Activated naive CD4-positive, alpha-beta T cell treated with anti-CD3 and anti-CD28 coated beads, Interleukin-2, amount 50 U/mL, for 16 hours (primary cell): ENCODE data around the gene BOC.

ENCODE experiments used
- DNase-seq: peaks from one replicate; pipeline ENCODE4 v3.0.0-alpha.2; 2020

Gene BOC

DNA sequence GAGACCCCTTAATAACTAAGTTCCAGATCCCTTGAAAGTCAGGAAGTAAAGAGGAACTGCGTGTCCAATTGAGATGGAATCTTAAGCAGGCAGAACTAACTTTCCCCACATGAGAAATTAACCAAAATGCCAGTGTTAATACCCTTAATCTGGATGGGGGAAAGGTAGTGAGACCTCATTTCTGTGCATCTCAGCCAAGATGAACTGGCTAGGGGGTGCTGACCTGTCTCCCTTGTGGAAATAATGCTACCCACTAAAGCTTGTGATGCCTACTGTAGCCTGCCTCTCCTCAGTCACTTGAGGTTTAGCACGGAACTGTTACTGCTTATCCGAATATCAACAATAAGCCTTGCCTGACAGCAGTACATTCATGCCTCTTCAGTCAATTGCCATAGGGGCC, 15.1 kb downstream of the BOC start:
- no peak for DNase-seq

DNA sequence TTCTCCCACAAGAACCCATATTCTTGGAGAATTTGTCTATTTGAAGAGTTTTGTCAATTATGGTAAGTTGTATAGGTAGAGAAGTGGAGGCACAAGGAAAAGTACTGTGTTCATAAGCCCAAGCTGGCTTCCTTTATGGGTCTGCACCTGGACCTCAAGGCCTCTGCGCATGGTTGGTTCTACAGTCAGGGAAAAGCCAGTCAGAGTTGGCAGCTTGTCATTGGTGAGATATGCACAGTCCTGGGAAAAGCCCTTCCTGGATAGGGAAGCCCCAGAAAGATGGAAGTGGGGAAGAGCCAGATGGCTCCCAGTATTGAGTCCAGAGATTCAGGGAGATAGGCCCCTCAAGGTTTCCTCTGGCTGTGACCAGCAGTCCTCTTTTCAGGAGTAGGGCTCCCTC, 15.8 kb downstream of the BOC start:
- no peak for DNase-seq

DNA sequence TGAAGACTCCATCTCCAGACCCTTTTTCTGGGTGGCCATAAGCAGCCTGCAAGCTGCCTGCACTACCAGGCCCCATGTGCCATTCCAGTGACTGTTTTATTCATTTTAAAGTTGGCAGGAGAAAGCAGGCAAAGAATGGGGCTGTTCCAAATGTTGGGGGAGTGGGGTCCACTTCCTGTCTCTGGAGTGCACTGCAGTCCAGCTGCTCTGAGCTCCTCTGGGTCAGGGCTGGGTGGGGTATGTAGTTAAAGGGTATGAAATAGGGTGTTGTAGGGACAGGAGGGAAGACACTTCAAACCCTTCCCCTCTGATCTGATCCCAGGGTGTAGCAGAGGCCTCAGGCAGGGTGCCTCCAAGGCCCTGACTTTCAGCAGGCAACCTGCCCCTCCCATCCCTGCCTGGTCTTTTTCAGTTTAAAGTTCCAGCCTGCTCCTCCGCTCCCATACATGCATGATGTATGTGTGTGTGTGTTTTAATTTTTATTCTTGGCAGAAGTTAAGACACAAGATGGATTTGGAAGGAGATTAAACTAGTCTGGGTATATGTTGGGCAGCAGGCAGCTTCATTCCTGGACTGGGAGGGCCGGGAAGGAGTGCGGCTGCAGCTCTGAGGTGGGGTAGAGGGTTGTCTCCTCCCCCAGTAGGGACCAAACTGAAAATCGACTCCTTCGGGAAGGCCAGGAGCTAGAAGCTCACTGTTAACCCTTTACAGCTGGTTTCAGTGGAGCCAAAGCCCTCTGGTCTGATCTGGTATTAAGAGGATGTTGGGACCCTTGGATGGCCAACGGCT, 17.3 kb downstream of the BOC start:
- no peak for DNase-seq

DNA sequence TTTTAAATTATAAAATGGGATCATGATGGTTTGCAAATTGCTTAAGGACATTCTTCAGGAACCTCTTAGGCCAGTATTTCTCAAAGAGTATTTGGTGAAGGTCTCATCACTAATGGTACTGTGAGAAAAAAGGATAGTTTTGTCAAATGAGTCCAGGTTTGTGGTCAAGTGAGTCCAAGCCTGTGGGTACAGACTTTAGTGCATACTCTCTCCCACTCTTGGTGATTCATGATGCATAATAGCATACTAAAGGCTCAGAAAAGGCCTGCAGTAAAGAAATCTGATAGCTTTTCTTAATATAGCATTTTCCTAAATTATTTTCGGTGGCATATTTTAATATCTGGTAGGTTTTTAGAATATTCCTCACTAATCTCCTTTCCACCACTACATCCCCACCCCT, 20.0 kb downstream of the BOC start:
- DNase-seq = no peak

DNA sequence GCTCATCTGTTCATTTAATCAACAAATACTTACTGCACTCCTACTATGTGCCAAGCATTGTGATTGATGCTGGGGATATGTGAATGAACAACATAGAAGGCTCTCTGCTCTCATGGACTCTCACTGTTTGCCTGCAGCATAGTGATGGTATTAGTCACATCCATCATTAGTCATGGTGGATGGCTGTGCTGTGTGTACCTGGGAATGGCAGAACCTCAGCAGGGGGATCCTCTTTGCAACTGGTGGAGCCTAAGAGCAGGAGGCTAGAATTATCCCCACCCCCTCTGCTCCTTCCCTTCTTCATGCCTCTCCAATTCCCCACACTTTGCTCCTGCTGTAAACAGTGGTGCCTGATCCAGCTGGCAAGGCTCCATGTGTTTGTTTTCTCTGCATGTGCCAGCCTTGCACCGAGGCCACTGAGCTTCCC, 20.5 kb downstream of the BOC start:
- no peak for DNase-seq

DNA sequence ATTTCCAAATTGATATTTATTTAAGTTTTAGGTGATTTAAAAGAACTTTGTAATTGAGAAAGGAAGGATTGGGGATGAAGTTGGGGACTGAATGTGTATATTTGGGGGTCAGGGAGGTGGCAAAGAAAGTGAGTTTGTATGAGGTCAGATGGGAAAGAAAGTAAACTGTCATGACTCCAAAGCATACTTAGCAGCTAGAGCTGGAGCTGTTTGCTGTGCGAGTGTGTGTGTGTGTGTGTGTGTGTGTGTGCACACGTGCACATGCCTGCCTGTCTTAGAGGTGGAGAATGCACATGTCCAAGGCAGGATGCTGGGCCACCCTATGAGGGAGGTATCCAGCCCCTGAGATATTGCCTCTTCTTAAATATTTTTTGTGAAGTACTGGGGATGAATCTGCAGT, 21.0 kb downstream of the BOC start:
- DNase-seq = no peak

DNA sequence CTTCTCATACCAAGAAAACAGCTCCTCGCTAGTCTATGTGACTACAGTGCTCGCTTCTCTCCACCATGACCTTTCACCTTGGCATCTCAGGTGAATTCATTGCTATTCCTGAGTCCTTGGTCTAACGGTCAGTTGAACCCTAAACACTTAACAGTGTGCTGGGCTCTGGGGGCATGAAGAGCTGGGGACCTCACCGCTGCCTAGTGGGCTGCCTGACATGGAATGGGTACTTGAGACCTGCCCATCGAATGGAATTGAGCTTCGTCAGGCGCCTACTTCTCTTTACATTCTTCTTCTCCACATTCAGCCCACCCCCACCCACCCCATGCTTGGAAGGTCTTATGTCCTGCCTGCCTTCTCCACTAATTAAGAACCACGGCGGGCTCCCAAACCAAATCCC, 22.1 kb downstream of the BOC start:
- no peak for DNase-seq

DNA sequence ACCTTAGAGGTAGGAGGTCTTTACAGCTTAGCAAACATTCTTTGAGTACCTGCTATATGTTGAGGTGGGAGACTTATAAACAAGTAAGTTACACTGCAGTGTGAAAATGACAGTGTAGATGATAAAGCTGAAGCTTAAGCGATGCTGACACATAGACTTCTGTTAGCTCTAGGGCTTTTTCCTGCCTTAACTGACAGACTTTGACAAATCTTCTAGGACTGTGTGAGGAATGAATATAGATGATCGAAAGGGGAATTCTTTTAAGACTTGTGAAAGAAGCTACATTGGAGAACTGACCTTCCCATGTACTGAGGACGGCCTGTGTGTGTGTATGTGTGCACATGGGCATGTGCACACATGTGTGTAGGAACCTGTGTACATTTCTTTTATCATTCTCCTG, 22.7 kb downstream of the BOC start:
- no peak for DNase-seq

DNA sequence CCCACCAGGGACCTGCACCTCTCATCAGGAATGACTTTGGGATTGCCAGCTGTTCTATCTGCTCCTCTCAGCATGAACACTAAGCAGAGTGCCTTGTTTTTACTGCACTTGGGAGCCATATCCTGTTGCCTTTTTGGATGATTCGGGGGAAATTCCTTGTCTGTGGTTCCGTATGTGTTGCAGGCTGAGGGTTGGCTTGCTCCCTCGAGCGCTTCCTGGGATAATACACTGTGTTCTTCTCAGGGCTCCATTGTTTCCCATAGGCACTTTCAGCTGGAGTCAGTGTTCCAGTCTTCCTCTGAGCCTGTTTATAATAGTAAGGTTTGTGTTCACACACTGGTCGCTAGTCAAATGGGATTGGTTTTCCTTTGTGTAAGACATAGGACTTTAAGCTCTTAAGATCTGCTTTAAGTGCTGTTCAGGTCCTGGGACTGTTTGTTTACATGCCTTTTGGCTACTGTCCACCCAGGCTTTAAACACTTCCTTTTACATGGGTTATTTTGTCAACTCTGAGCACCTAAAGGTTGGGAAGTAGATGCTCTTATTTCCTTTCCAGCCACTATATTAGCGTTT, 23.4 kb downstream of the BOC start:
- no peak for DNase-seq

DNA sequence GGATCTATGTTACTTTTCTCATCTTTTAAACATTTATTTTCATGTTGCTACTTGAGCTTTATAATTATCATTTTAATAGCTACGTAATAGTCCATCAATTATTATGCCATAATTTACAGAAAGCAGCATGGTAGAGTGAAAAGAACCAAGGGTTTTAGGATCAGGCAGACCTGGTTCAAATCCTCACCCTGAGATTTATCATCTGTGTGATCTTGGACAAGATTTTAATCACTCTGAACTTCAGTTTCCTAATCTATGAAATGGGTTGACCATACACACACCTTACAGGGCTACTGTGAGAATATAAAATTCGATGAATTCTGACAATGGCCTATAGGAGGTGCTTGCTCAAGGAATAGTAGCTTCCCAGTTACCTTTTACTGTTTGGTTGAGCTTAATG, 27.1 kb downstream of the BOC start:
- no peak for DNase-seq

DNA sequence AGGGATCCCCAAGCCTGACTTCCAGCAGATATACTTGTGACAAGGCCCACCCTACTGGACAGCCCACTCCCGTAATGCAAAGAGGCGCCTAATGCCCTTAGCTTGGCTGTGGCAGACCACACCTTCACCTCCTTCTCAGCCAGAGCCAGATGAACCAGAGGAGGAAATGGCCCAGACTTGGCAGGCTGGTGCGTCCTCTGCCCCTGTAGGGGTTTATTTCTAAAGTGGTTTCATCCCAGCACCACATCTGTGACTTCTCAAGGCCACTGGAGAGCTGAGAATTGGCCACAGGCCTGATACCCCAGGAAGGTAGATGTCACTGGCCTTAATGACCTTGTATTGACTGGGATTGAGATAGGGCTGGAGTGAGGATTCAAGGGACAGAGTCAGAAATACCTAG, 29.5 kb downstream of the BOC start:
- no peak for DNase-seq

DNA sequence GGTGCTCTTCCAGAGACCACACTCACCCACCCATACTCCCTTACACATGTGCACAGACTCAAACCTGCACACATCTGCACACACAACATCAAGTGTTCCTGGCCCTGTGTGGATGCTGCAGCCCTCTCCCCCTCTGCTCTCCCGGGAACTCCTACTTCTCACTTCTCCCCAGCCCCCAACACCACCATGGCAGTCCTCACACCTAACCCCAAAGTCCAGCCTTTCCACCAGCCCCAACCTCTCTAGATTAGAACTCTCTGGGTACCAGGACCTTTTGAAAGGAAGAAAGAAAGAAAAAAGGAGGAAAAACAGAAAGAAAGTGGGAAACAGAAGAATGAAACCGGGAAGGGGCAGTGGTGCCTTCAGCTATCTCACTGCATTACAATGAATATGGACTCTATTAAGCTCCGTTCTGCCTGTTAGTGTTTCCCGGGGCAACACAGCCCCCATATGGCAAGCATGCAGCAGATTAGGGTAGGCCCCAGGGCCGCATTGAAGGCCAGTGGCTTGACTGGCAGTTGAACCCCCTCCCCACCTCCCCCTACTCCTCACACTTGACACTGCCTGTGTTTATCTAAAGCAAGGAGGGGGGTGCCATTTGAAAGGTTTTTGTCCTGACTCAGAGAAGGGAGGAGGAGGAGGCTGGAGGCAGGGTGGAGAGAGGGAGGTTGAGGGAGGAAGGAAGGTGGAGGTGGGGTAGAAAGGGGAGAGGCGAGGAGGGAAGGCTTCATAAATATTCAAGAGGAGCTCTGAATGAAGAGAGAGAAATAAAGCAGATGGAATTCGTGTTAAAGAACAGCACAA, 30.1 kb downstream of the BOC start:
- no peak for DNase-seq

DNA sequence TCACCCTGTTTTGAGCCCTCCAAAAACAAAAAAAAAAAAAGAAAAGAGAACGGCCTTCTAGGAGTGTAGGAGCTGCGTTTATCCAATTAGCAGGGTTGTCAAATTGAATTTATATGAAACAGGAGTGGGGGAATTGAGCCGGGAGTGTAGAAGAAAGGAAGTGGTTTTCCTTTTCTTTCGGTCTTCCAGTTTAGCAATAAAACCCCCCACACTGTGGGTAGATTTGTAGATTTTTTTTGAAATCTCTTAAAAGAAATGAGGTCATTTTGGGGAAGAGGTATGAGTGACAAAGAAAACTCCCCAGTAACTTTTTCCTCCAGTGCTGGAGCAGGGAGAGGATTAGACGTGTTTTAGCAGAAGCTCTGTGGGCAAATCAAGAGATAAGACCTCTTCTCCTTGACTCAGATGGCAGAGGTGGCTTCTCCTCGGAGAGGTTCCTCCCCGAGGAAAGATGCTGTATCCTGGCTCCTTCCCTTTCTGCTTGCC, 30.8 kb downstream of the BOC start:
- no peak for DNase-seq

DNA sequence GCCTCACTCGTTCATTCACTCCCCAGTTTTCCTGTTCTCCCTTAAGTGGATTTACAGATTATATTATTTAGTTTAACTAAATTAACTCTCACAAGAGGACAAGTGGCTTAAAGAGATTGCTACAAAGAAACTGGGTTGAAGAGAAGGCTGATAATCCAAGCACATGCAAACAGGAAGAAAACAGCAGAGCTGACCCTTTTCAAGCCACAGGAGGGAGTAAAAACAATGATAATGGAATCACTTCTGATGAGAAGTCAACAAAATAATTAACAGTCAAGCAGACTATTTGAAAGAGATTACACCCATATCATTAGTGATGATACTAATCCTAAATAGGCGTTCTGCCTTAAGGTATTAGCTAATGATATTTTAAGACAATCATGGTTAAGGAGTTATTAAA, 31.7 kb downstream of the BOC start:
- no peak for DNase-seq

DNA sequence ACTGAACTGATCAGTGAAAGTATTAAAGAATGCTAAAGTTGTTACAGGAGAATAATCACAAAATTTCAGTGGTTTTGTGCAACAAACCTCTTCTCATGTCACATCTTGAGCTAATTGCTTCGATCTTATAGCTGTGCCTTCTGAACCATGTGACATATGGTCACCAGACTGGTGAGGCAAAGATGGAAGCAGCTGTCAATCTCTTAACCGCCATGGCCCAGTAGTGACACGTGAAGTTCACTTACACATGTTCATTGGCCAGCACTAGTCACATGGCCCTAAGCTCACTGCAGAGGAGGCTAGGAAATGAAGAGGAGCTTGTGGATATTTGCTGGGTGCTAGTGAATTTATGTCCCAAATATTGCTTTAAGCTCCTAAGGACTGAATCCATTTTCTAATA, 32.5 kb downstream of the BOC start:
- DNase-seq = no peak

DNA sequence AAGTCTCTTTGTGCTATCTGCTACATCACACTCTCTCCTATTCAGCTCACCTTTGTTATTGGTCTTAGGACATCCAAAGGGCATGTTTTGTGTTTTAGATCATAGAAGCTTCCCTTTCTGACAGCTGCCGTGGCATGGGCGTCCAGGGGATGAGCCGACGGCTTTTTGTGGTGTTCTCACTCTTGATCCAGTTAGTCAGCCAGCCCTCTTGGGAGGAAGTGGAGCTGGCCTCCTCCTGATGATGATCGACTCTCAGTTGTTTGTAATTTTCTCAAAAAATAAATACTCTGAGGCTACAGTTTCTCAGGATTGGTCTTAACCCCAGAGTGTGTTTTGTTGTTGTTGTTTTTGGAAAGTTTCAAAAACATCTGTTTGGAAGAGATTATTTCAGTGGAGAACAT, 34.4 kb downstream of the BOC start:
- DNase-seq = no peak

DNA sequence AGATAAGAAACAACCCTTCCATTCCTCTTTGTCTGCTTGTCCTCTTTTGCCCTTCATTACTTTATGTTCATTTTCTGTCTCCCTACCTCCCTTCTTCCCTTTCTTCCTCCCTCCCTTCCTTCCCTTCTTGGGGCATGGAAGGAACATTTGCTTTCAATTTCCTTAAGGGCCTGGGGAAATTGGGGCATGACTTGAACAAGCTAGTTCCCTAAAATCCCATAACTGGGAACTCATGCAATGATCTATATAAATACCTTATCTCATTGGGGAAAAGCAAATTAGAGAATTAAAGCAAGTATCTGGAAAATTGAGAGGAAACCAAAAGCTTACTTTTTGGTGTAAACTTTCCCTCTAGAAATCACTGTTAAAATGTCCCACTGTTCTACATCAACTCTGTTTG, 35.7 kb downstream of the BOC start:
- DNase-seq = no peak

DNA sequence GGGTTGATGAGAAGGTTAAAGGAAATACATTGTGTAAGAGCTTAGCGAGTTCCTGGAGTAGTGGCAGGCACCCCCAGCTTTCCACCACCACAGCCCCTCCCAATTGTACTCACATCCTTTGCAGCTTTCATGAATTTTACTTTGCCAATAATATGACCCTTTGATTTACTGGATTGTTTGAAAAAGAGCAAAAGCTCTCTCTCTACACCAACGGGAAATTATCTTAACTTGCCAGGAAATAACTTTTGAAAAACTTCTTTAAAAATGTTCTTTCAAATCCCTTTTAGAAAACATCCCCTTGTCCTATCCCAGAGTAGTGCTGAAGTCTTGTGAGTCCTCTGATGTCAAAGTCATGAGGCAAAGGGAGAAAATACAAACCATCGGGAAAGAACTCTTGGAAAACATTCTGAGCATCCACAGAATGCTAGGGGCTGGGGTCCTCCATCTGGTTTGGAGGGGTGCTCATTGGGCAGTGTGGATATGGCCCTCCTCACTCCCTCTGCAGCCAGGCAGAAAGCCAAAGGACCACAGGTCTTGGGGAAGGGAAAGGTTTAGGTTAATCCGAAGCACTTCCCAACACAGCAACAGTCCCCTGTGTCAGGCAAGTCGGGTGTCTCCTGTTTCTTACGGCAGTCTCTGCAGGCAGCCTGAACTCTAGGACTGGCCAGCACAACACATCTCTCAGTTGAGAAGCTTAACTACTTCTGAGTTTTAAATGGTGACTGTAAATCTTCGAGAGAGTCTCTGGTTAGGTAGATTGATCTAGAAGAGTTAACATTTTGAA, 36.5 kb downstream of the BOC start:
- DNase-seq = no peak

DNA sequence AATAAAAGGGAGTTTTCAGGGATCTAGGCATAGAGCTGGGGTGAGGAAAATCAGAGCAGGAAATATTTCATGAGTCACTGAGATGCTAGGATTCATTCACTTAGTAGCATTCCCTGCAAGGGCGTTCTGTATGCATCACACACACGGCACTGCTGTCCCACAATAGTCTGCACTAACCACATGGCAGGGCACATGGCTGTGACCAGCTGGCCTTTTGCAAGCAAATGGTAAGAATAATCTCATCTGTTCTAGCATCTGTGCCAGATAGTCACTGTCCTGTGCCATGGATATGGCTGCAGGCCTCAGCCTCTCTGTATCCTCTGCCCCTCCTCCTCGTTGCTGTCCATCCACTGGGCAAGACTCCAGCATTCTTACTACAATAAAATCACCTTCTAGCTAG, 37.8 kb downstream of the BOC start:
- no peak for DNase-seq

DNA sequence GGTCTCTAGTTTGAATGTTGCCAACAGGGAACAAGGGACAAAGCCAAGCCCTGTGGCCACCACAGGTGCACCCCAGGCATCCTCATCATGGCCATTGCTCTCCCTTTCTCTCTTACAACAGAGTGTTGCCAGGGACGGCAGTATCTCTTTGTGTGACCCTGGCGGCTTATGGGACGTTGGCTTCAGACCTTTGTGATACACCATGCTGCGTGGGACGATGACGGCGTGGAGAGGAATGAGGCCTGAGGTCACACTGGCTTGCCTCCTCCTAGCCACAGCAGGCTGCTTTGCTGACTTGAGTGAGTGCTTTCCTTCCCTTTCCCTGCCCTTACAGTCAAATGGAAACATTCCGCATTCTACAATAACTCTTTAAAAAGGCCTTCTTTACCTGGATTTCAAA, 38.2 kb downstream of the BOC start:
- DNase-seq = no peak

DNA sequence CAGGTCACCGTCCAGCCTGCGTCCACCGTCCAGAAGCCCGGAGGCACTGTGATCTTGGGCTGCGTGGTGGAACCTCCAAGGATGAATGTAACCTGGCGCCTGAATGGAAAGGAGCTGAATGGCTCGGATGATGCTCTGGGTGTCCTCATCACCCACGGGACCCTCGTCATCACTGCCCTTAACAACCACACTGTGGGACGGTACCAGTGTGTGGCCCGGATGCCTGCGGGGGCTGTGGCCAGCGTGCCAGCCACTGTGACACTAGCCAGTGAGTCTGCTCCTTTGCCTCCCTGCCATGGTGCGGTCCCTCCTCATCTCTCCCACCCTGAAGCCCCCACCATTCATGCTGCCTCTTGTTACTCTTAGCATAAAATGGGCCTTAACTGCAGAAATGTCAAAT, 39.2 kb downstream of the BOC start:
- no peak for DNase-seq

DNA sequence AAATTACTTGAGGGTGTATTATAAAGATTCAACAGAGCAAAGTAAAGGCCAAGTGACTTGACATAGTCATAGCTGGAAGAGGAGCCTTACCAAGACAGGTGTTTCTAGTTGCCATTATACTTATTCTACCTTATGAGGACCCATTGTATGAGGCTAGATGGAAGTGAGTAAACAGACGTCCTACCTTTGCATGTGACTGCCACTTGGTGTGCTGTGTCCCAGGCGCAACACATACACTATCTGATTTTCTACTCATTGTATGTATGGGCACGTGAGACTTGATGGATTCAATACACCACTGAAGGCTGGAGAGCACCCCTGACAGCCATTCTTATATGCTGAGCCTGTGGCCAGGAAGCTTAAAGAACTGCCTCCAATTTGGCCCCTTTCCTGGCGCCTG, 40.5 kb downstream of the BOC start:
- DNase-seq = no peak

DNA sequence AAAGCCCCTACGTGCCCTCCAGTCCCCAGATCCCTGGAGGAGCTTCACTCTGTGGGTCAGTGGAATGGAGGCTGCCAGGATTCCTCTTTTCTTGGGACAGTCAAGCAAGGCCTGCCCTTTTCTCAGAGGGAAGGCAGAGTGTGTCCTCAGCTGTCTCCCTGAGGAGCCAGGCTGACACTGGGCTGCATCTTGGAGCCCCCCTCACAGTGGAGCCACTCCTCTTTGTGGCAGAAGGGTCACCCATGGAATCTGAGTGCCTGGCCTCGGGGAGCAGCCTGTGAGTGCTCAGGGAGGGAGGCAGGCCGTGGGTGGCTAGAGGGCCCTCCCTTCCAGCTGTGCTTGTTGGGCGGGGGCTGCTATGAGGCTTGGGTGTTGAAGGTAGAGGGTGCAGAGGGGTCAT, 41.2 kb downstream of the BOC start:
- DNase-seq = no peak
